Thyroid gland (tissue), 4 donors: ENCODE results near the gene FAM120AOS. TPM values are rescaled to one million over a fixed set of nuclear protein-coding genes. Genes with fewer than 3 reads are reported as not detected.
A peak's percentile ranks its signal among the peaks of the same experiment; 100 is the strongest.

Source experiments
- DNase-seq, 2 donors: peaks; one replicate each; pipeline ENCODE4 v3.0.0-alpha.2; 2019
- H3K27ac ChIP-seq, 3 donors: fragments of 200-600 bp; sonication (generic); 1 replicate in 2 of 3; 2 replicates in 1 of 3; pipeline ENCODE4 v1.5.1; 2016 to 2019; ENCODE audit warnings: mild to moderate bottlenecking in 1 of 3, moderate library complexity in 1 of 3
- H3K27me3 ChIP-seq: fragments of 200-600 bp; sonication (generic); one replicate; pipeline ENCODE4 v1.5.1; 2019
- H3K36me3 ChIP-seq, 2 donors: fragments of 200-600 bp; sonication (generic); one replicate each; pipeline ENCODE4 v1.5.1; 2016 to 2019
- H3K4me1 ChIP-seq, 2 donors: fragments of 200-600 bp; sonication (generic); one replicate each; pipeline ENCODE4 v1.5.1; 2017 to 2019
- H3K4me3 ChIP-seq, 3 donors: fragments of 200-600 bp; sonication (generic); replicated peaks in 1 of 3; 1 replicate in 2 of 3; 2 replicates in 1 of 3; pipeline ENCODE4 v1.5.1; 2016; ENCODE audit warnings: mild to moderate bottlenecking in 1 of 3
- H3K9me3 ChIP-seq: fragments of 200-600 bp; sonication (generic); one replicate; pipeline ENCODE4 v1.5.1; 2017
- POLR2A ChIP-seq, 2 donors: fragments of 450-650 bp; IDR thresholded peaks; one replicate each; pipeline ENCODE4 v1.6.1; 2017; ENCODE audit warnings: antibody characterized with exemption in 2 of 2, mild to moderate bottlenecking in 2 of 2, moderate library complexity in 1 of 2
- WGBS, 2 donors: methylation state at CpG; one replicate each; pipeline ENCODE4 v1.1.5; 2017; 5-methylcytosine and 5-hydroxymethylcytosine counted together
- intact Hi-C: fragments of 100-400 bp; cut with DNase I; formaldehyde crosslinking; loops from one replicate; pipeline ENCODE4 v1.15.1; 2023
- total RNA-seq, 4 donors: library from RNA; depleted of rRNA; stranded (reverse); fragments of >200 nt; gene quantifications; one replicate each; pipeline ENCODE4 v1.2.3, GENCODE V29; 2016
- TF ChIP-seq, protein P1 (sequence below), 6 experiments: fragments of 200-600 bp in 3 of 6; fragments of 450-650 bp in 3 of 6; sonication (generic) in 3 of 6; IDR thresholded peaks; one replicate each; pipeline ENCODE4 v1.5.1; 2016 to 2019; ENCODE audit warnings: antibody characterized with exemption in 6 of 6, mild to moderate bottlenecking in 2 of 6, inconsistent platforms in 1 of 6, moderate library complexity in 1 of 6

FAM120AOS gene
- total RNA-seq, 4 donors from 2014 or later, result 68.5 to 92.7 (median 80.8) TPM

DNA sequence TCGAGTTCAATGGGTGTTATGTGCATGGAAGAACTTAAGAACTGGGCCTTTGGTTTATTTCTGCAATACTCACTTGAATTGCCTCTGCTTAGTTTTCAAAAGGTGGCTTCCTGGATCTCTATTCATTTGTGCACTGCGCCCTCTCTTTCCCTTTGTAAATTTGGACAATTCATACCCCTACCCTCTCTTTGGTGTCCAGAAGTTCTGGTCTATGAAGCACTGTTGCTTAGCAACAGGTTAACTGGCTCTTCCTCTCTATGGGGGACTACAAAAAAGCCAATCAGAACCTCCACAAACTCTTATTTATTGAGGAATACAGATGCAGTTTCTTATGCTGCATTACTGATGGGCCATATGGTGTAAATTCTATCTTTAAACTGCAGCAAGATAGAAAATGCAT lies 15.4 kb downstream of the FAM120AOS start:
- 56 to 77% methylated on average over 2 of the region's 2 CpGs for WGBS, 2 donors
- H3K27me3 ChIP-seq, result no peaks in the 10 kb centered on the region
- intact Hi-C loops, result no loop called here
- TF ChIP-seq, protein P1, sequence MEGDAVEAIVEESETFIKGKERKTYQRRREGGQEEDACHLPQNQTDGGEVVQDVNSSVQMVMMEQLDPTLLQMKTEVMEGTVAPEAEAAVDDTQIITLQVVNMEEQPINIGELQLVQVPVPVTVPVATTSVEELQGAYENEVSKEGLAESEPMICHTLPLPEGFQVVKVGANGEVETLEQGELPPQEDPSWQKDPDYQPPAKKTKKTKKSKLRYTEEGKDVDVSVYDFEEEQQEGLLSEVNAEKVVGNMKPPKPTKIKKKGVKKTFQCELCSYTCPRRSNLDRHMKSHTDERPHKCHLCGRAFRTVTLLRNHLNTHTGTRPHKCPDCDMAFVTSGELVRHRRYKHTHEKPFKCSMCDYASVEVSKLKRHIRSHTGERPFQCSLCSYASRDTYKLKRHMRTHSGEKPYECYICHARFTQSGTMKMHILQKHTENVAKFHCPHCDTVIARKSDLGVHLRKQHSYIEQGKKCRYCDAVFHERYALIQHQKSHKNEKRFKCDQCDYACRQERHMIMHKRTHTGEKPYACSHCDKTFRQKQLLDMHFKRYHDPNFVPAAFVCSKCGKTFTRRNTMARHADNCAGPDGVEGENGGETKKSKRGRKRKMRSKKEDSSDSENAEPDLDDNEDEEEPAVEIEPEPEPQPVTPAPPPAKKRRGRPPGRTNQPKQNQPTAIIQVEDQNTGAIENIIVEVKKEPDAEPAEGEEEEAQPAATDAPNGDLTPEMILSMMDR (IDR thresholded peaks at IDR 0.05), result no peak
- no peak for TF ChIP-seq POLR2A (IDR thresholded peaks at IDR 0.05)
- peaks cover 5 to 16% of the 10 kb centered on the region in 2 donors for H3K4me1 ChIP-seq
- no peaks in the 10 kb centered on the region for H3K36me3 ChIP-seq
- peak overlapping the region in 1 of 3 donors; percentile 23 for H3K27ac ChIP-seq
- no peak for DNase-seq
- no peak overlapping the region for H3K4me3 ChIP-seq
- H3K9me3 ChIP-seq, result no peaks in the 10 kb centered on the region

- H3K4me1 ChIP-seq, result peaks cover 5 to 16% of the 10 kb centered on the region in 2 donors
These were observed 16.6 kb downstream of the FAM120AOS start for GRCh38 chr9:93436655-93437407.

DNA sequence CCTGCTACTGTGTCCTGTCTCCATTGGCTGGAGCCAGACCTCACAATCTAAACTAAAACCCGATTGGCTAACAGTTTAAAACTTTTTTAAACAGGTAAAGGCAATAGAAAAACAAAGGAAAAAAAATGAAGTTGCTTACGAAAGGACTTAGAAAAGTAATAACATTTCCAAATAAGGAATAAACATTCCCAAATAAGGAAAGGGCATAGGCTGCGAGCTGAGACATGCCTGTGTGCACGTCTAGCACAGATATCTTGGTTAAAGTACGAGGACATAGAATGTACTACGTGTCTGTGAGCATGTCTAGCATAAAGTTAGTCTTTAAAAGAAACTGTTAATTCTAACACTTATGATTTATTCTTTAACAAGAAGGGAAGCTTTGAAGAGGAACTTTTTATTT lies 17.2 kb downstream of the FAM120AOS start:
- Histone ChIP-seq H3K9me3 (no peaks in the 10 kb centered on the region), H3K27me3 (no peaks in the 10 kb centered on the region), H3K27ac (no peak overlapping the region), H3K4me3 (no peak overlapping the region), H3K36me3 (no peaks in the 10 kb centered on the region), H3K4me1 (peaks cover 5 to 16% of the 10 kb centered on the region in 2 donors)
- TF ChIP-seq POLR2A (IDR thresholded peaks at IDR 0.05), result no peak
- TF ChIP-seq, protein P1 (IDR thresholded peaks at IDR 0.05), result no peak
- 93 to 94% methylated on average over 6 of the region's 6 CpGs for WGBS, 2 donors
- intact Hi-C loops, result no loop called here
- no peak for DNase-seq

More at GRCh38 chr9:93436655-93437407, 16.6 kb downstream of the FAM120AOS start:
- Histone ChIP-seq H3K27ac (no peak overlapping the region), H3K27me3 (no peaks in the 10 kb centered on the region), H3K4me3 (no peak overlapping the region), H3K36me3 (no peaks in the 10 kb centered on the region), H3K9me3 (no peaks in the 10 kb centered on the region)
- intact Hi-C loops, result no loop called here
- no peak for TF ChIP-seq POLR2A (IDR thresholded peaks at IDR 0.05)
- TF ChIP-seq, protein P1 (IDR thresholded peaks at IDR 0.05), result no peak
- no peak for DNase-seq
- WGBS, 2 donors, result 93 to 96% methylated on average over 7 of the region's 7 CpGs

GRCh38 chr9:93435386-93435785 lies 18.0 kb downstream of the FAM120AOS start:
- intact Hi-C loops, result no loop called here
- Histone ChIP-seq H3K4me3 (no peak overlapping the region), H3K36me3 (no peaks in the 10 kb centered on the region), H3K27me3 (no peaks in the 10 kb centered on the region), H3K4me1 (peaks cover 5 to 15% of the 10 kb centered on the region in 2 donors), H3K9me3 (no peaks in the 10 kb centered on the region), H3K27ac (no peak overlapping the region)
- WGBS, 2 donors, result 86 to 92% methylated on average over 8 of the region's 8 CpGs
- TF ChIP-seq POLR2A (IDR thresholded peaks at IDR 0.05), result no peak
- TF ChIP-seq, protein P1 (IDR thresholded peaks at IDR 0.05), result no peak
- DNase-seq, result no peak

DNA sequence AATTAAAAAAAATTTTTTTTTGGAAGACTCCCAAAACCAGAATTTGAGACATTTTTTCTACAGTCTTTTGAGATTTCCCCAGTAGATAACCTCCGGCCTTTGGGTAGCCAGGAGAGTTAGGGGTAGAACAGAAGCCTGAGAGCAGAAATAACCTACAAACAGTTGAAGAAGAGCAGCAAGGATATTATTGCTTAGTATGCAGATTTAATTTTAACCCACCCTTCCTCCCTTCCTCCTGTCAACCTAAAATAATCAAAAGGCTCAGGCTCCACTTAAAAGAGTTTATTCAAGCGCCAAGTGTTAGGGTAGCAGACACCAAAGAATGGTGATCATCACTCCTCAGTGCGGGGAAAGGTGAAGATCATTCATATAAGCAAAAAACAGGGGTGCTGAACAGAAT lies 19.3 kb downstream of the FAM120AOS start:
- no peak for DNase-seq
- H3K4me1 ChIP-seq, result peaks cover 5 to 13% of the 10 kb centered on the region in 2 donors
- H3K27ac ChIP-seq, result no peak overlapping the region
- no peaks in the 10 kb centered on the region for H3K9me3 ChIP-seq
- H3K4me3 ChIP-seq, result no peak overlapping the region
- H3K27me3 ChIP-seq, result no peaks in the 10 kb centered on the region
- intact Hi-C loops, result no loop called here
- WGBS, 2 donors, result 87 to 89% methylated on average over 3 of the region's 3 CpGs
- TF ChIP-seq, protein P1 (IDR thresholded peaks at IDR 0.05), result no peak
- no peak for TF ChIP-seq POLR2A (IDR thresholded peaks at IDR 0.05)
- H3K36me3 ChIP-seq, result no peaks in the 10 kb centered on the region
